Activated CD4-positive, CD25-positive, alpha-beta regulatory T cell treated with anti-CD3 and anti-CD28 coated beads, Interleukin-2, amount 50 U/mL, for 72 hours (primary cell): ENCODE results near the gene GJD2.

Experiments used
- DNase-seq: peaks from one replicate; pipeline ENCODE4 v3.0.0; 2021

The GJD2 gene

DNA sequence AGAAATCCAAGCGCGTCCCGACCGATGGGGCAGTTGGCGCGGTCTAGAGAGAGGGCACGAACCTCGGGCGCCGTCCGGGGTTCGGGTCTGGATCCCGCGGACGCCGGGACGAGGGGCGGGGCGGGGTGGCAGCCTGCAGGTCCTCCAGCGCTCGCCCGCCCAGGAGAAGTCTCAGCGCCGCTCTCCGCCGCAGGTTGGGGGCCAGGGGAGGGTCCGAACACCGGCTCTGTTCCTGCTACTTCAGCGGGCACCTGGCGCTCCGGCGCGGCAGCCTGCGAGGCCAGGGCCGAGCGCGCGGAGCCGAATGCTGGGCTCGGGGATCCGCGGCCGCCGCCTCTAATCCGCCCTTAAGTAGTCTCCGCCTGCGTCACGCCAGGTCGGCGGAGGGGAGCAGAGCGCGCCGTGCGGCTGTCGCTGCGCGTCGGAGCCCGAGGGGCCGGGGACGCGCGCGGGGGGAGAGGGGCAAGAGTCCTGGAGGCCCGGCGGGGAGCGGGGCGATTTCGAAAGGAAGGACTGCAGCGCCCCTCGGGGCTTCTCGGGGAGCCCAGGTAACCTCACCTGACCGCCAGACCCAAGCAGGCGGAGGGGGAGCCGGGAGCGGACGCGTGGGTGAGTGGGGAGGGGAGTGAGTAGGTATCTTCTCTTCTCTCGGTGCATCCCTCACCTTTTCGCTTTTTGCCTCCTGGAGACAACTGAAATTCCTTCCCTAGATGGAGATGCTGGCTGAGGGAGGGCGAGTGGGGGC, at the start of gene GJD2:
Gene GJD2, minus strand, starts transcription at position 325 of the 745 bp plus-strand sequence. CDS start 510 bp downstream, outside the sequence.
- no peak for DNase-seq

DNA sequence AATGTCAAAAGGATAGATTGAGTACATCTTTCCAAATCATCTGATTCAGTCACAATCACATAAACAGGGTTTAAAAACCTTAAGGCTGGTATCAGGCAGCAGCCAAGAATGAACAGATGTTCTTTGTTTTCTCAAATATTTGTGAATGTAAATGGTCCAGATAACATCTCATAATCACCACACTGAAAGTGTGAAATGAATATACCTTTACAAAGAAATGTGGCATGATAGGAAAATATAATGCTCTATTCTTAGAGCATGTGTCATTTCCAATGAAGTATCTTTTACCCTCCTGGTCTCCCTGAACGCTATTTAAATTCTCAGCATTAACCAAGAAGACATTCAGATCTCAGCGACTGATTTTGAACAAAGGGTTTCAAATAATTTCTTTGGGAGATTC, 49.3 kb upstream of the GJD2 start:
- no peak for DNase-seq

GRCh38 chr15:34802803-34803750, 48.3 kb upstream of the GJD2 start:
- no peak for DNase-seq

- DNase-seq: no peak
Measured at GRCh38 chr15:34802371-34802770, 47.6 kb upstream of the GJD2 start.

DNA sequence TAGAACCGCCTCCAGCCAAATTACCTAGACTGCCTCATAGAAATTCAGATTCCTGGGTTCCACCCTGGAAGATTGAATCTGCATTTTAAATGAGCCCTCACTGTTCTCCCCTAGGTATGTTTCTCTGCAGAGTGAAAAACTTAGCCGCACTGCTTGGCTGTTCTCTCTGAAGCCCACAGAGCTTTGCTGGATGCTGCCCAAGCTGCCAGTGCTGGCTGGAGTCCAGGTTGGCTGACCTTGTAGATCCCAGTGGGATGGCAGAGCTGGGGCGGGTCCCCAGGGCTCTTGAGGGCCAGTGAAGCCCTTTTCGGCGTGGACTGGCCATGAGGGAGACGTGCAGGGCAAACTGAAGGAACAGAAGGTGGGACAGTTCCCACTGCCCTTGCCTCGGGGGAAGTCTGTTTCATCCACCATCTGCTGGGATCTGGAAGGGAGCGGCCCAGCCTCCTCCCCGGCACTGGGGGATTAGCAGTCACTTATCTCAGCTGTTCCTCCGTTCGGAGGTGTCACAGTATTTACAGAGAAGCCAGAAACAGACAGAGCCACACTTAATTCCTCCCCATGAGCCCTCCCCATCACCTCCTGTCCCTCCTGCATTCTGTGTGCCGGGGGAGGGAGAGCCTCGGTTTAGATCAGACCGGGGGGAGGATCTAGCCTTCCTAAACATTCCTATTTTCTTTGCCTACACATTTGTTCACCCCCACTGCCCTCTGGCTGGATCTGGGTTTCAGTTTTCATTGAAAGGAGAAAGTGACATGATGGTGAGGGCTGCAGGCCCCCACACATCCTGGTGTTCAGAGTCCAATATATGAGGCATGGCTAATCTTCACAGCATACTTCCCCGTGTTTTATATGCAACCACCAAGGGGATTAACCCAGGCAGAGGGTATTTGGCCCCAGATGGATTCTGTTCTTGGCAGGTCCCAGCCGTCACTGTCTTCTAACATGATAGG, 44.6 kb upstream of the GJD2 start:
- DNase-seq: no peak

DNA sequence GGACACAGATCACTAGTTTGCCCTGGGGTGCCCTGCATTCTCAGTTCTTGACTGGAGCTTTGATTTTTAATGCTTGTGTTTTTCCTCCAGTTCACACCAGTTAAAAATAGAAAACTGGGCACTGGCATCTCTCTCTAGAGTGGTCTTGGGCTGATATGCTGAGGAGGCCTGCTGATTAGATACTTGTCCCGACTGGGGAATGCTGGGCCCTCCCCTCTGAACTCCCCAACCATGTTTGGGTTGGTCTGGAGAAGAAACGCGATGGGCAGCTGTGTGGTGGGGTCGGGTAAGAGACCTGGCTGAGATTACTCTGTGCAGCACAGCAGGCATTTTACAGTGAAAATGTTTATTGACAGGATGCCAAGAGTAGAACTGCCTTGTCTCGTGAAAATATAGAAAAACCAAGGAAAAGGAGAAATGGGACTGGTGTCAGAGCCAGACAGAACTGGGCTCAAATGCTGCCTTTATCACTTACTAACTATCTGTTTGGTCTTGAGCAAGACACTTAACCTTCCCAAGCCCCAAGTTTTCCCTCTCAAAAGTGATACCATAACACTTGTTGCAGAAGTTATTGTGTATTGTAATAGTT, 42.1 kb upstream of the GJD2 start:
- no peak for DNase-seq

- no peak for DNase-seq
Measured at GRCh38 chr15:34795267-34796081, 40.7 kb upstream of the GJD2 start, which contains the start of gene ACTC1. Gene ACTC1, minus strand, starts transcription at chr15:34795549. Its CDS starts 741 bp downstream, at chr15:34794808.

- no peak for DNase-seq
Measured at GRCh38 chr15:34794590-34795206, 39.9 kb upstream of the GJD2 start.

- DNase-seq: no peak
Measured at GRCh38 chr15:34793901-34794300, 39.1 kb upstream of the GJD2 start.

DNA sequence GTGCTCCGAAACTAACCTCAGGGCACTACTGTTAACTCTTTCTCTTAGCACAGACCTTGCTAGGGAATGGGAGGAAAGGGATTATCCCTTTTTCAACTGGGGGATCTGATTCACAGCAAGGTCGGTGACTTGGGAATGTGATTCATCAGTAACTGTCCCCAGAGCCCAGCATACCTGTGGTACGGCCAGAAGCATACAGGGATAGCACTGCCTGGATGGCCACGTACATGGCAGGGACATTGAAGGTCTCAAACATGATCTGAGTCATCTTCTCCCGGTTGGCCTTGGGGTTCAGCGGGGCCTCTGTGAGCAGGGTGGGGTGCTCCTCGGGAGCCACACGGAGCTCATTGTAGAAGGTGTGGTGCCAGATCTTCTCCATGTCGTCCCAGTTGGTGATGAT, 38.3 kb upstream of the GJD2 start:
- no peak for DNase-seq

- no peak for DNase-seq
Measured at GRCh38 chr15:34791701-34792100, 36.9 kb upstream of the GJD2 start.

DNA sequence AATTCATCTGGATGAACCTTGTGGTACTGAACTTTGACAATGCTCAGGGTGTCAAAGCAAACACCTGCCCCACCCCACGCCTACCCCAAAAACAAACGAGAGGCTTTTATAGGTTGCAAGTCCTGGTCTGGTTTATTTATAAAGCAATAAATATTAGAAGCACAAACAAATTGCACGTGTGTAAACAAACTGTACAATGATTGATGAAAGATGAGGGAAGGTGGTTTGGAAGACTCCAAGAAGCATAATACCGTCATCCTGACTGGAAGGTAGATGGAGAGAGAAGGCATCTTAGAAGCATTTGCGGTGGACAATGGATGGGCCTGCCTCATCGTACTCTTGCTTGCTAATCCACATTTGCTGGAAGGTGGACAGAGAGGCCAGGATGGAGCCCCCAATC, 35.3 kb upstream of the GJD2 start:
- no peak for DNase-seq

DNA sequence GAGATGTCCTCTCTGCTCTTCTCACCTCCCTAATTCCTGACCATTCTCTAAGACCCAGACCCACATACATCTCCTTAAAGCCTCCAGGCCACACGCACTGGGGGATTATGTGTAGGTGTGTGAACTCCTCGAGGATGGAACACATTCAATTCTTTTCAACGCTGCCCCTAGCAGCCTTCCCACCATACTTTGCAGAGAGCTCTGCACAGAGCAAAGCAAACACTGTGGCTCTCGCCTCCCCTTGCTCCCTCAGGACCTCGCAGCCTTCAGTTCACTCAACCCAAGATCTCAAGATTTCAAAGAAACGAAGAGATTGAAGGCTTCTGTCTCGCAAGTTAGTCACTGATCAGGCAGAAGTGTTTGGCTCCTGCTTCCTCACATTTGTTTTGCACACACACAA, 34.5 kb upstream of the GJD2 start:
- no peak for DNase-seq

DNA sequence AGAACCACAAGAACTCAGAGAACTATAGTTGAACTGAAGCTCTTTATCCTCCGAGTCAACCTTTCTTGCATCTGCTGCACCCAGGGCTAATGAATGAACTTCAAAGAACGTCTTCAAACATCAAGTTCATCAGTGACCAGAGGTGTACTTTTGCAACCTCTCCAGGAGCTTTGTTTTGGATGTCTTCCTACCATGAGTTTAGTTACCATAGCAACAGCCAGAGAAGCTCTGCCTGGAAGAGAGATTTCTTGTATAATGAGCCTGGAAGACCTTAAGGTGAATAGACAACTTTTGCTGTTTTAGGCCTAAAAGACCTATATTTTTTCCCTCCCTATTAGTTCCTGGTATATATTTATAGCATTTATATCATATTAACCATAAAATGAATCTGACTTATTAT, 31.4 kb upstream of the GJD2 start:
- no peak for DNase-seq

DNA sequence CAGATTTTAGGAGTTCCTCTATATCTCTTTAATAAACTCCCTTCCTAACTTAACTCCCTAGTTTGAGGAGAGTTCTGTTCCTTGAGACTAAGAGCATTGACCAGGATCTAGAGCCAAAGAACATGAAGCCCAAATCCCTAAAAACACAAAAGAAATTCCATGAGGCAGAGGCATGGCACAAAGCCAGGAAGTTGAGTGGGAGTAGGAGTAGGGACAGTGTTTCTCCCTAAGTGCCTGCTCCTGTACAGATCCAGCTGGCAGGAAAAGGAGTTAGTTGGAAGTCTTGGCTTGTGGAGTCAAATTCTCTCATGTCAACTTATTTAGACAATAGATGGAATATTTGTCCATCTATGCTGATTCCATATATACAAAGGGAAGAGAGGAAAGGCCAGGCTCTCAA, 29.2 kb upstream of the GJD2 start:
- DNase-seq: no peak

DNA sequence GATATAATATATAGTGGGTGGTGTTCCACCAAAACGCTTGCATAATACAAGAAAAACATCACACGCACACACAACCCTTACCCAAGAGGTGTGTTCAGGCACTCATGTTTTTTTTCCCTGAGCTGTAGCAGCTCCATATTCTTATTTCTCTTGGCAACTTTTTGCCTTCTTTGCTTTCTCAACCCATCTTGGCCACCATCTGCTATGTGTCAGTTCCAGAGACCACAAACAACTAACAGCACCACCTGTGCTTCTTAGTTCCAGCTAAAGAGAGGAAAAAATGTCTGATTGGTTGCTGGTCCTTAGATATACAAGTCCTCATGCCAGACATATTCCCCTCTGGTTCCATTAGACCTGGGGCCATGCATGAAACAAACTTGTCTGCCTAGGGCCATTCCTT, 28.6 kb upstream of the GJD2 start:
- DNase-seq: no peak

DNA sequence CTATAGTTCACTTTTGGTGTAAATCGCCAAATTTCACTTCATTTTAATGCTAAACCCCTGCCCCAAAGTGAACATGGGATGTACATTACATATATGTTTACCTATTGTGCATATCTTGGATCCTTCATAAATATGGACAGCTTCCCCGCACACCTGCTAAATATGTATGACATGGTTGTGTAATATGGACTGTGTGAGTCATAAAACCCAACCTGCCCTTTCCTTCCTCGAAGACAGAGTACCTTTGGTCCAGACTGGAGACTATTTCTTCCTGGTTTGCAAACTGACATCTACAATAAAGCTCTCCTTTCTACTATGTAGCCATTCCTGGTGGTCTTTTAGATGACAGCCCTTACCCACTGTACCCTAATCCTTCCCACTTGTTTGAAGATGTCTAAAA, 28.1 kb upstream of the GJD2 start:
- no peak for DNase-seq

- DNase-seq: no peak
Measured at GRCh38 chr15:34780725-34781124, 25.9 kb upstream of the GJD2 start.

- DNase-seq: no peak
Measured at GRCh38 chr15:34776606-34777105, 21.9 kb upstream of the GJD2 start.

DNA sequence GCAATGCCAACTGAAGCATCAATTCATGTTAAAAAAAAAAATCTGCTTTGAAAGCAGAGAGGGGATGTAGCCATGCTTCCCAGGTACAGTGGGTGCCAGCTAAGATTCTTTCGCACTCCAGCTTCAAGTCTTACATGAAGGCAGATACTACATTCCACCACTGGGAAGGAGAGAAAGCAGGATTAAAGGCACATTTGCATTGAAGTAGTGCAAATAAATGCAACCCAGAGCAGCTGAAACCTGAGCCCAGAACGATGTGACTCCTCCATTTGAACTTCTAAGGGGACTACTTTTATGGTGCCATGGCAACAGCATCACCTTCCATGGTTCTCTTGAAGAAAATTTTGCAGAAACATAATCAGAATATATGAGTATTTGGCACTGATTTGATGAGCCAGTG, 19.1 kb upstream of the GJD2 start:
- no peak for DNase-seq

- no peak for DNase-seq
Measured at GRCh38 chr15:34773013-34773412, 18.2 kb upstream of the GJD2 start.
